ENCODE measurements around the gene CACNB2. TPM values are rescaled to one million over a fixed set of nuclear protein-coding genes. Genes with fewer than 3 reads are reported as not detected.

The CACNB2 gene
- total RNA-seq, 2 experiments from 2014 or later: not detected

DNA sequence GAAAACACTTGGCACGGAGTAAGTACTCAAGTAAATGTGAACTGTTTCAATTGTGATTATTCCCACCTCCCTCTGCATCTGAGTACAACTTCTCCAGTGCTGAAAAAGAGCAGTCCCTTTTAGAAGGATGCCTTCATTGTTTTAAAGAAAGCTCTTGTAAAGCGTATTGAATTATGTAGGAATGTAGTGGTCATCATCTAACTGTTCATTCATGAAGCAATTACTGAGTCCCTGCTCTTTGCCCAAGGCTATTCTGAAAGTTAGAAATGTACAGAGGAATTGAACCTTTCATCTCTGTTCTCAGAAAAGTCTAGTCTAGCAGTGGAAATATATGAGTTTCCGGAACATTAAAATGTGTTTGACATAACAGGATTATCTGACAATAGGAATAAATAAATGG is 127.8 kb downstream of the CACNB2 start:
- H3K36me3 Mint-ChIP-seq (ENCODE audit: low read depth): no peaks in the 10 kb centered on the region
- ChIA-PET POLR2A (no interaction called here), CTCF (no interaction called here)
- no peak overlapping the region for H3K27ac Mint-ChIP-seq
- ATAC-seq (no peak), DNase-seq (no peak)
- H3K27me3 Mint-ChIP-seq: no peaks in the 10 kb centered on the region
- intact Hi-C loops (cut with DNase I, micrococcal nuclease): no loop called here
- no peak overlapping the region for H3K4me3 Mint-ChIP-seq
- no peaks in the 10 kb centered on the region for H3K9me3 Mint-ChIP-seq (ENCODE audit: low read depth)
- no peaks in the 10 kb centered on the region for H3K4me1 Mint-ChIP-seq

DNA sequence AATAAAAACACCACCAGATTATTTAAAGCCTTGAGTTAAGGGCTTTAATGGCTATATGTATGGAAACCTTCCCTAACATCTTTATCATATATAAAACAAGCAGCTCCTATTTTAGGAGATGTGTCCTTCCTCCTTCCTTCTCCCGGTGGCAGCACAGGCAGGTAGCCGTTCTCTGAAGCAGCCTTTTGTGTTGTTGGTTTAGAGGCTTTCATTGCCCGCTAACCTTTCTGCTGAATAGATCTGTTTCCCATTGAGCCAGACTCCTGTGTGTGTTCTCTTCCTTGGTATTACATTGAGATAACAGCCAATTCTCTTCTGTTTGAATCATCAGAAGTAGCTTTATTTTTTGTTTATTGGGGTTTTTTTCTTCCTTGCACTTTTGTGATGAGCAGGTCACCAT is 131.3 kb downstream of the CACNB2 start:
- no peaks in the 10 kb centered on the region for H3K36me3 Mint-ChIP-seq (ENCODE audit: low read depth)
- no peak for DNase-seq
- CTCF ChIA-PET: interaction anchor here (0.7 kb wide), 1 partner anchor 19 kb away, joined by 5 read pairs; no protein-coding TSS in a partner anchor
- intact Hi-C loops (cut with DNase I, micrococcal nuclease): no loop called here
- peaks cover 4% of the 10 kb centered on the region for H3K27me3 Mint-ChIP-seq
- POLR2A ChIA-PET: no interaction called here
- H3K9me3 Mint-ChIP-seq (ENCODE audit: low read depth): no peaks in the 10 kb centered on the region
- H3K4me3 Mint-ChIP-seq: no peak overlapping the region
- ATAC-seq: no peak
- no peaks in the 10 kb centered on the region for H3K4me1 Mint-ChIP-seq
- H3K27ac Mint-ChIP-seq: no peak overlapping the region

DNA sequence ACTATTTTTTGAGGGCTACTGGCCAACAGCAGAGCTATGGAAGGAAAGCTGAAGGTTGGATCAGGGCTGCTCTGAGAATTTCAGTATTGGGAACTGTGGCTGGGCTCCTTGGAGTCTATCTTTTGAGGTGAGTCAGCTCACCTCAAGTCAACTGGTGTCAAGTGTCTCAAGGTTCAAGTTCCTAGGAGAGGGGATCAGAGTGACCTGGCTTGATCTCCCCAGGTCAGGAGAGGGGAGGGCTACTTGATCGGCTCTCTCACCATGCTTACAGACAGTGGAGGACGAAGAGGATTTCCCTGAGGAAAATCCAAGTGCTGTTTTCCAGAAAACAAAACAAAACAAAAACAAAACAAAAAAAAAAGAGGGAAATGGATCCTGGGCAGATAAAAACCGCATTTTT is 132.8 kb downstream of the CACNB2 start:
- ChIA-PET POLR2A (no interaction called here), CTCF (no interaction called here)
- Mint-ChIP-seq H3K9me3 (ENCODE audit: low read depth) (no peaks in the 10 kb centered on the region), H3K27ac (no peak overlapping the region), H3K4me3 (no peak overlapping the region), H3K36me3 (ENCODE audit: low read depth) (no peaks in the 10 kb centered on the region), H3K27me3 (peaks cover 4% of the 10 kb centered on the region), H3K4me1 (no peaks in the 10 kb centered on the region)
- ATAC-seq (no peak), DNase-seq (no peak)
- intact Hi-C loops (cut with DNase I, micrococcal nuclease): no loop called here

DNA sequence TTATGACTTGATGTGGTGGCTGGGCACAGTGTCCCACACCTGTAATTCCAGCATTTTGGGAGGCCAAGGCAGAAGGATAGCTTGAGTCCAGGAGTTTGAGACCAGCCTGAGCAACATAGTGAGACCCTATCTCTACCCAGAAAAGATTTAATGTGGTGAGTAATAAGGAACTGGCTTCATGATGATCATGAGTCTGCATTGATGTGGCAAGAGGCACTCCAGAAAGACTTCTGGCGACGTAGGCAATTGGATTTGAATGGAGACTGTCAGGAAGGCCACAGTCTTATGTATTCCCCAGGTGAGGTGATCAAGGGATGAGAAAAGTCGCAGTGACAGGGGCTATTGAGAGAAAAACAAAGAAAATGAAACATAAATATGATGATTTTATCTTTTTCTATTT is 138.0 kb downstream of the CACNB2 start:
- ChIA-PET POLR2A (interaction anchor here (0.6 kb wide), 1 partner anchor 76 kb away, joined by 3 read pairs; no protein-coding TSS in a partner anchor), CTCF (no interaction called here)
- DNase-seq (no peak), ATAC-seq (no peak)
- H3K4me3 Mint-ChIP-seq: no peak overlapping the region
- no peak overlapping the region for H3K27ac Mint-ChIP-seq
- H3K4me1 Mint-ChIP-seq: no peaks in the 10 kb centered on the region
- no peaks in the 10 kb centered on the region for H3K36me3 Mint-ChIP-seq (ENCODE audit: low read depth)
- H3K9me3 Mint-ChIP-seq (ENCODE audit: low read depth): no peaks in the 10 kb centered on the region
- intact Hi-C loops (cut with DNase I, micrococcal nuclease): no loop called here
- peaks cover 4% of the 10 kb centered on the region for H3K27me3 Mint-ChIP-seq

DNA sequence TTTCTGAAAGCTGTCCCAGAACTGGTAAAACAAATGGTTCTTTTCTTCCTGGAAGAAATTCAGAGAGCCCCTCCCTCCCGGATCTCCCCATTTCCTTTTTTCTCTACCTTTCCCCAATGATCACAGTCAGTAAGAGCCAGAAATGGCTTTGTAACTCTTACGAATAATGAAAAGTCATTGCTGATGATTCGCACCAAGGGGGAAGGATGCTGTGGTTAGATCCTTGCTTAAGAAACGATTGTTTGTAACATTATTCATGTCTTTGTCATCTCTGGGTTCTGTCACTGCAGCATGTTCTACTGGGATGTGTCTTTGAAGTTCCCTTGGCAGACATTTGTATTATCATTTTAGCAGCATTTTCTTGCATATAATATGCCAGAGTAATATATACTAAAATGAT is 138.9 kb downstream of the CACNB2 start:
- H3K4me3 Mint-ChIP-seq: no peak overlapping the region
- no peaks in the 10 kb centered on the region for H3K36me3 Mint-ChIP-seq (ENCODE audit: low read depth)
- ChIA-PET CTCF (no interaction called here), POLR2A (no interaction called here)
- intact Hi-C loops (cut with DNase I, micrococcal nuclease): no loop called here
- ATAC-seq: no peak
- H3K9me3 Mint-ChIP-seq (ENCODE audit: low read depth): no peaks in the 10 kb centered on the region
- peaks cover 4% of the 10 kb centered on the region for H3K27me3 Mint-ChIP-seq
- H3K4me1 Mint-ChIP-seq: no peaks in the 10 kb centered on the region
- no peak for DNase-seq
- H3K27ac Mint-ChIP-seq: no peak overlapping the region

DNA sequence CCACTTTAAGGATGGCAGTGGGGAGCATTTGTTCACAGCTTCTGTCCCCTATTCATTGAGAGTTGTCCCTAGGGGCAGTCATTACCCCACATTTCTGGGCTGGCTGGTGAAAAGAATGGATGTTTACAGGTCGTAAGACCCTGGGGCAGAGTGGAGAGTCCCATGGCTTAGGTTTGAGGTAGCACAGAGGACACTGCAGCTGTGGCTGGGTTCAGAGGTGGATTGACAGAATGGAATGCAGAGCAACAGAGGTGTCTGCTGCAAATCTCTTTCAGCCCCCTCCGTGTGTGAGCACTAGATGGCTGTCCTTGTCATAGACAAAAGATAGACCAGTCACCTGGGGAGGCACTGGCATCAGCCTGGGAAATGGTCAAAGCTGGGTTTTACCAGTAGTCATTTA is 141.9 kb downstream of the CACNB2 start:
- DNase-seq (no peak), ATAC-seq (no peak)
- Mint-ChIP-seq H3K9me3 (ENCODE audit: low read depth) (no peaks in the 10 kb centered on the region), H3K36me3 (ENCODE audit: low read depth) (no peaks in the 10 kb centered on the region), H3K4me3 (no peak overlapping the region), H3K4me1 (no peaks in the 10 kb centered on the region), H3K27me3 (no peaks in the 10 kb centered on the region), H3K27ac (no peak overlapping the region)
- CTCF ChIA-PET: no interaction called here
- POLR2A ChIA-PET: no interaction called here
- intact Hi-C loops (cut with DNase I, micrococcal nuclease): no loop called here

DNA sequence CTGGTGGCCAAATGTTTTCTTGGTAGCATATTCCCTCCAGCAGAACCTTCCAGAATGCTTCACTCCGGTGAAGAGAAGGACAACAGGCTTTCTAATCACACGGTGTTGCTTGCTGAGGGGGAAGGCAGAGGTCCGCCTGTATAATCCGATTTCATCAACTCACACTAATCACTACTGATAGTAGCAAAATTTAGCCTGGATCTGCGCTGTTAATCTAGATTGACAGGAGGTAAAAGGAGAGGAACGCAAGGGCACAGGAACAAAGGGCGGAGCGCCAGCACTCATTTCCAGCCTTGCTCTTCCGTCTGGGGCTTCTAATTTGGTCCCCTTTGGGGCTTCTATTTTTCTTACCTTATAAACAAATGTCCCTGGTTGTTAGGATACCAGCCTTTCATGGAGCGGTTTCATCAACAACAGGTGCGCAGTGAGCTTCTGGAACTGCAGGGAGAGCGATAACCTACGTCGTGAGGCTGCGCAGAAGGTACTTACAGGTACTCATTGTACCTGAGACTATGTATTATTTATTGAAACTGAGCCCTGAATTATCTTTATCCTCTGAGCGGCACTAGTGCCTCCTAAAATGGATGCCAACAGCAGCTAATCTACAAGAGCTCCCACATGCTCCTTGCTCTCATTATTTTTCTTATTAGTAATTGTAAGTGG is 150.6 kb downstream of the CACNB2 start:
- H3K4me3 Mint-ChIP-seq: no peak overlapping the region
- no peak overlapping the region for H3K27ac Mint-ChIP-seq
- no peaks in the 10 kb centered on the region for H3K9me3 Mint-ChIP-seq (ENCODE audit: low read depth)
- ATAC-seq (no peak), DNase-seq (no peak)
- H3K4me1 Mint-ChIP-seq: no peaks in the 10 kb centered on the region
- H3K27me3 Mint-ChIP-seq: no peaks in the 10 kb centered on the region
- POLR2A ChIA-PET: no interaction called here
- CTCF ChIA-PET: no interaction called here
- intact Hi-C loops (cut with DNase I, micrococcal nuclease): no loop called here
- no peaks in the 10 kb centered on the region for H3K36me3 Mint-ChIP-seq (ENCODE audit: low read depth)

DNA sequence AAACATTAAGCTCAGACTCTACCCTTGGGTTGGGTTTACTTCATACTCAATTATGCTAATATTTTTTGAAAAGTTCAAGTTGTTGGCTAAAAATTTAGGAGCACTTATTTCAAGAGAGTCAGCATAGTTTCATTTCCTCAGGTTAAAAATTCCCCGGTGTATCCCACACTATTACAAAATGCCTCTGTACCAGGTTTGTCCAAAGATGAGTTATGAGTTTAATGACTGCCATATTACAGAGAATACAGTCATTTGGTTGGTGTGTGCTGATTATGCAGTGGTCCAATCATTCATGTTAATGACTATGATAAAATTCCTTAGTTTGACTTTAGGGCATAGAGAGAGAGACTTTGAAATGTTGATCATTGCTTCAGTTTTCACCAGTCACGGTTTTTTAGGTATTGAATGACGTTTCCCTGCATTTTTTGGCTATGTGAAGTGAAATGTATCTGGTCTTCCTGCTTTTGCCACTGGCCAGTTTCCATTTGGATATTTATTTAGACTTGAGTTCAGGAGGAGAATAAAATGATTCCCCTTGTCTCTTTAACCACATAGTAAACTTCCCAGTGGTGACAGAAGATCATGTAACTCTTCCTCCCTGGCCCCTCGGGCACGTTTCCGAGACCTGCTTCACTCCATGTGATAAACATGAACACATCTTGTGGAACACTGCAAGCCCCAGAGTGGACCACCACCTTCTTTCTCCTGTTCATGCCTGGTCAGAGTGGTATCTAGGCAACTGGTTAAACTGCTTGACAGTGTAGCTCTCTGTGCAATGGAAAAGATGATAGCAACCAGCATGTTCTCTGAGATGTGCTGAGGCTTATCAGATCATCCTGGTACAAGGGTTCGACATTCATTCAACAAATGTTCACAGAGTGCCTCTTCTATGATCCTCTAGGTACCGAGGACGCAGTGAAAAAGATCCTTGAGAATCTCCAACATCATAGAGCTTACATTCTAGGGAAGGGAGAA is 153.6 kb downstream of the CACNB2 start:
- Mint-ChIP-seq H3K9me3 (ENCODE audit: low read depth) (no peaks in the 10 kb centered on the region), H3K27me3 (peaks cover 3% of the 10 kb centered on the region), H3K4me3 (no peak overlapping the region), H3K27ac (no peak overlapping the region), H3K4me1 (no peaks in the 10 kb centered on the region), H3K36me3 (ENCODE audit: low read depth) (no peaks in the 10 kb centered on the region)
- ATAC-seq (no peak), DNase-seq (no peak)
- intact Hi-C loops (cut with DNase I, micrococcal nuclease): no loop called here
- ChIA-PET POLR2A (no interaction called here), CTCF (no interaction called here)

DNA sequence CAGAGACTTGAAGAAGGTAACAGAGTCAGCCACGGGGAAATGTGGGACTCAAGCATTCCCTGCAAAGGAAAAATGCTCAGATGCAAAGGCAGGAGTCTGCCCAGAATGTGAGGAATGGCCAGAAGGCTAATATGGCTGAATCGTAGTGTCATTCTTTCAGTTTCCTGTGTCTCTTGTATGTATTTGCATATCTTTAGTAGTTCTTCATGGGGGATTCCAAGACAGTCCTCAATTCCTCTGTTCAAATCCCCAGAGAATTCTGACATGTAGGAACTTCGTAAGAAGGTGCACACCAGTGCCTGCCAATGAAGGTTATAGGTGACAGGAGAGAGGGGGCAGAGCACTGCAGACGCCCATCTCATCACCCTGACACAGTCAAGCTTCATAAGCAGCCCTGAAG is 154.4 kb downstream of the CACNB2 start:
- peaks cover 3% of the 10 kb centered on the region for H3K27me3 Mint-ChIP-seq
- POLR2A ChIA-PET: no interaction called here
- no peaks in the 10 kb centered on the region for H3K36me3 Mint-ChIP-seq (ENCODE audit: low read depth)
- no peaks in the 10 kb centered on the region for H3K4me1 Mint-ChIP-seq
- intact Hi-C loops (cut with DNase I, micrococcal nuclease): no loop called here
- DNase-seq (no peak), ATAC-seq (no peak)
- no peak overlapping the region for H3K27ac Mint-ChIP-seq
- CTCF ChIA-PET: no interaction called here
- no peak overlapping the region for H3K4me3 Mint-ChIP-seq
- H3K9me3 Mint-ChIP-seq (ENCODE audit: low read depth): no peaks in the 10 kb centered on the region

DNA sequence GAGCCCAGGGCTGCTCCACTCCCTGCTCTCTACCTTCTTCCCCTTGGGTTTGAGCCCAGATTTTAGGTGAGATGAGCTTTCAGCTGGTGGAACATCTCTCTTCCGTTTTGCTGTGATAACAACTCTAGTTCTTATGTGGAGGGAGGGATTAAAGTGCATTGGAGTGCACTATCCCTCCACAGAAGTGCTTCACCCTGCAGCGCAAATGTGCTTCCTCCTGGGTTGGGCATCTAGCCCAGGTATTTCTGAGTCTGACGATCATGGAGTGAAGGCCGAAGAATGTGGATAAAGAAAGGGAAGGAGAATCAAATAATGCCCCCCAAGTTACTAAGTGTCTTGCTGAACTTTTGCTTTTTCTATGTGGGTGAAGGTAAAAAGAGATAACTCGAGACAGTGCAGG is 157.4 kb downstream of the CACNB2 start:
- no peaks in the 10 kb centered on the region for H3K9me3 Mint-ChIP-seq (ENCODE audit: low read depth)
- H3K27ac Mint-ChIP-seq: no peak overlapping the region
- no peaks in the 10 kb centered on the region for H3K36me3 Mint-ChIP-seq (ENCODE audit: low read depth)
- intact Hi-C loops (cut with DNase I, micrococcal nuclease): no loop called here
- DNase-seq: no peak
- peaks cover 3% of the 10 kb centered on the region for H3K27me3 Mint-ChIP-seq
- no peak for ATAC-seq
- no peaks in the 10 kb centered on the region for H3K4me1 Mint-ChIP-seq
- H3K4me3 Mint-ChIP-seq: no peak overlapping the region
- CTCF ChIA-PET: no interaction called here
- POLR2A ChIA-PET: no interaction called here

DNA sequence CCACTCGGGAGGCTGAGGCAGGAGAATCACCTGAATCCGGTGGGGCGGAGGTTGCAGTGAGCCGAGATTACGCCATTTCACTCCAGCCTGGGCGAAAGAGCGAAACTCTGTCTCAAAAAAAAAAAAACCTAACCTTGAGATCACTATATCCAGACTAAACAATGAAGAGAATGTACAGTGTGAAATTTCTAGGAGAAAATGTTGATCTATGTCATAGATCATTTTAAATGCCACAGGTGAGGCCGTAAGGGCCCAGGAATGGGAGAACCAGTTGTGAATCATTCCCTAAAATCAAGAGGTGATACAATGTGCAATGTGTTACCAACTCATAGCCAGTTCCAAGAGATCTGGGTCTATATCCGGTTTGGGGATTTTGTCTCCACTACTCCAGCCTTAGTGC is 158.0 kb downstream of the CACNB2 start:
- Mint-ChIP-seq H3K27ac (no peak overlapping the region), H3K27me3 (peaks cover 3% of the 10 kb centered on the region), H3K4me1 (no peaks in the 10 kb centered on the region), H3K9me3 (ENCODE audit: low read depth) (no peaks in the 10 kb centered on the region), H3K36me3 (ENCODE audit: low read depth) (no peaks in the 10 kb centered on the region), H3K4me3 (no peak overlapping the region)
- POLR2A ChIA-PET: no interaction called here
- ATAC-seq (no peak), DNase-seq (no peak)
- intact Hi-C loops (cut with DNase I, micrococcal nuclease): no loop called here
- CTCF ChIA-PET: interaction anchor here (0.6 kb wide), 1 partner anchor 256 kb away, joined by 5 read pairs; no protein-coding TSS in a partner anchor

Measured in activated CD4-positive, alpha-beta T cell treated with anti-CD3 and anti-CD28 coated beads for 36 hours (primary cell).